ENCODE data around the gene KRTAP10-11. TPM values are rescaled to one million over a fixed set of nuclear protein-coding genes. Genes with fewer than 3 reads are reported as not detected.

Gene KRTAP10-11
- total RNA-seq, 1 experiment from 2014 or later: not detected

DNA sequence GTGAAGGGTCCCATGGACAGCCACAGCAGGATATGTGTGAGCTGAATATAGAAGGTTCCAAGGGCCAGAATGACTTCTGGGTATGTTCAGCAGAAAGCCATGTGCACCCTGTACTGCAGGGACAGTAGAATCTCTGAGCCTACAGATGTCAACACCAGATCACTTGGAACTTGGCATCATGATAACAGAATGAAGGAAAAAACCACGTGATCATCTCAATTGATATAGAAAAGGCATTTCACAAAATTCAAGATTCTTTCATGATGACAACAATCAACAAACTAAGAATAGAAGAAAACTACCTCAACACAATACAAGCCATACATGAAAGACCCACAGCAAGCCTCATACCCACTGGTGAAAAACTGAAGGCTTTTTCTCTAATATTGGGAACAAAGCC, 21.4 kb downstream of the KRTAP10-11 start (continued):
- no peak for TF ChIP-seq AFF4 (CRISPR knock-in tag; IDR thresholded peaks at IDR 0.05; ENCODE audit: borderline replicate concordance)
- no peak for TF ChIP-seq ZBTB43 (CRISPR knock-in tag; IDR thresholded peaks at IDR 0.05)
- no peak for TF ChIP-seq USF1 (CRISPR knock-in tag; IDR thresholded peaks at IDR 0.05)

DNA sequence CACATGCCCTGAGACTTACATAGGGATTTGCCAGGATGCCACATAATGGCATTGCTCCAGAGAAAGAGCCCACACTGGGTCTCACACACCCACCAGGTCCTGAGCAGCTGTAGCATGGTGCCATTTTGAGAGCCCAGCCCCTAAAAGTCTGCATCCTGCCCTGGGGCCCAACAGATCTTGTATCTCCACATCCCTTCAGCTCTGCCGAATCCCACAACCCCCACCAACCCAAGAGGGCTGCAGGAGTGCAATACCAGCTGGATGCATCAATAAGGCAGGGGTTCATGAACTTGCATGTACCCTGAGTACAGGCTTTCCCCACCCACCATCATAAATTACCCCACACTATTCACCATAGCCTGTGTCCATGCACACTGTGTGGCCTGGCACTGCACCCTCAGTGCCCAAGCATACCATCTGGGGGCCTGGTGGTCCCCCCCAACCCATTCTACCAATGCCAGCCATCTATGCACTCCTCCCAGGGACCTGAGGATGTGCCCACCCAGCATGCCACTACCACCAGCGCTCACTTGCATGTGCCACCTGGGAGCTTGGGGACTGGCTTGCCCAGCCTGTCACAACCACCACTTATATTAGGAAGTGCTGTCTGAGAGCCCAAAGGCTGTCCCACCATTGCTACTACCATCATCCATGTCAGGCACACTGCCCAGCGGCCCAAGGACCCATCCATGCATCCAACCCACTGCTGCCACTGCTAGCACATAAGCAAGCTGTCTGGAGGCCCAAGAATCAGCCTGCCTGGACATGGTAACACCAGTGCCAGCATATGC, 24.6 kb downstream of the KRTAP10-11 start:
- peaks cover 54% of the 10 kb centered on the region for H3K9me3 Mint-ChIP-seq
- DNase-seq (ENCODE audit: low spot score): no peak
- H3K27ac Mint-ChIP-seq: no peak overlapping the region
- peaks cover 3% of the 10 kb centered on the region; the same call in 1 of the 2 replicates for H3K4me1 Mint-ChIP-seq
- H3K27me3 Mint-ChIP-seq (ENCODE audit: low read depth): peaks cover 2% of the 10 kb centered on the region
- CTCF ChIA-PET: no interaction called here
- H3K36me3 Mint-ChIP-seq: peaks cover 47% of the 10 kb centered on the region
- ATAC-seq: no peak
- POLR2A ChIA-PET: no interaction called here
- no peak overlapping the region for H3K4me3 Mint-ChIP-seq
- TF ChIP-seq MYBL2 (CRISPR knock-in tag; IDR thresholded peaks at IDR 0.05): no peak
- no peak for TF ChIP-seq PREB (CRISPR knock-in tag; IDR thresholded peaks at IDR 0.05; ENCODE audit: borderline replicate concordance)
- TF ChIP-seq SMAD3 (CRISPR knock-in tag; IDR thresholded peaks at IDR 0.05; ENCODE audit: borderline replicate concordance): no peak
- no peak for TF ChIP-seq ZNF416 (CRISPR knock-in tag; IDR thresholded peaks at IDR 0.05)
- TF ChIP-seq, protein P1, sequence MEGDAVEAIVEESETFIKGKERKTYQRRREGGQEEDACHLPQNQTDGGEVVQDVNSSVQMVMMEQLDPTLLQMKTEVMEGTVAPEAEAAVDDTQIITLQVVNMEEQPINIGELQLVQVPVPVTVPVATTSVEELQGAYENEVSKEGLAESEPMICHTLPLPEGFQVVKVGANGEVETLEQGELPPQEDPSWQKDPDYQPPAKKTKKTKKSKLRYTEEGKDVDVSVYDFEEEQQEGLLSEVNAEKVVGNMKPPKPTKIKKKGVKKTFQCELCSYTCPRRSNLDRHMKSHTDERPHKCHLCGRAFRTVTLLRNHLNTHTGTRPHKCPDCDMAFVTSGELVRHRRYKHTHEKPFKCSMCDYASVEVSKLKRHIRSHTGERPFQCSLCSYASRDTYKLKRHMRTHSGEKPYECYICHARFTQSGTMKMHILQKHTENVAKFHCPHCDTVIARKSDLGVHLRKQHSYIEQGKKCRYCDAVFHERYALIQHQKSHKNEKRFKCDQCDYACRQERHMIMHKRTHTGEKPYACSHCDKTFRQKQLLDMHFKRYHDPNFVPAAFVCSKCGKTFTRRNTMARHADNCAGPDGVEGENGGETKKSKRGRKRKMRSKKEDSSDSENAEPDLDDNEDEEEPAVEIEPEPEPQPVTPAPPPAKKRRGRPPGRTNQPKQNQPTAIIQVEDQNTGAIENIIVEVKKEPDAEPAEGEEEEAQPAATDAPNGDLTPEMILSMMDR (IDR thresholded peaks at IDR 0.05): no peak
- TF ChIP-seq CDX4 (CRISPR knock-in tag; IDR thresholded peaks at IDR 0.05; ENCODE audit: borderline replicate concordance): no peak
- no peak for TF ChIP-seq SP1 (CRISPR knock-in tag; conservative IDR thresholded peaks at IDR 0.05)
- no peak for TF ChIP-seq NFE2L1 (CRISPR knock-in tag; IDR thresholded peaks at IDR 0.05)
- TF ChIP-seq MXD4 (CRISPR knock-in tag; IDR thresholded peaks at IDR 0.05; ENCODE audit: borderline replicate concordance): no peak
- no peak for TF ChIP-seq ZNF396 (CRISPR knock-in tag; IDR thresholded peaks at IDR 0.05; ENCODE audit: borderline replicate concordance)
- TF ChIP-seq ELF4 (CRISPR knock-in tag; IDR thresholded peaks at IDR 0.05; ENCODE audit: low read depth): no peak
- TF ChIP-seq ZSCAN18 (CRISPR knock-in tag; IDR thresholded peaks at IDR 0.05): no peak
- no peak for TF ChIP-seq PRDM15 (CRISPR knock-in tag; IDR thresholded peaks at IDR 0.05)
- TF ChIP-seq, protein P2, sequence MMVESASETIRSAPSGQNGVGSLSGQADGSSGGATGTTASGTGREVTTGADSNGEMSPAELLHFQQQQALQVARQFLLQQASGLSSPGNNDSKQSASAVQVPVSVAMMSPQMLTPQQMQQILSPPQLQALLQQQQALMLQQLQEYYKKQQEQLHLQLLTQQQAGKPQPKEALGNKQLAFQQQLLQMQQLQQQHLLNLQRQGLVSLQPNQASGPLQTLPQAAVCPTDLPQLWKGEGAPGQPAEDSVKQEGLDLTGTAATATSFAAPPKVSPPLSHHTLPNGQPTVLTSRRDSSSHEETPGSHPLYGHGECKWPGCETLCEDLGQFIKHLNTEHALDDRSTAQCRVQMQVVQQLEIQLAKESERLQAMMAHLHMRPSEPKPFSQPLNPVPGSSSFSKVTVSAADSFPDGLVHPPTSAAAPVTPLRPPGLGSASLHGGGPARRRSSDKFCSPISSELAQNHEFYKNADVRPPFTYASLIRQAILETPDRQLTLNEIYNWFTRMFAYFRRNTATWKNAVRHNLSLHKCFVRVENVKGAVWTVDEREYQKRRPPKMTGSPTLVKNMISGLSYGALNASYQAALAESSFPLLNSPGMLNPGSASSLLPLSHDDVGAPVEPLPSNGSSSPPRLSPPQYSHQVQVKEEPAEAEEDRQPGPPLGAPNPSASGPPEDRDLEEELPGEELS (CRISPR knock-in tag; IDR thresholded peaks at IDR 0.05): no peak
- no peak for TF ChIP-seq GABPB1 (CRISPR knock-in tag; IDR thresholded peaks at IDR 0.05)
